Kidney (tissue), 14 donors: Measurements from ENCODE around the gene C2CD3. TPM values are rescaled to one million over a fixed set of nuclear protein-coding genes. Genes with fewer than 3 reads are reported as not detected.
"Not testable (repeated sequence)": the region's sequence is repeated elsewhere in the genome, so short reads cannot be mapped to it uniquely, and the experiment has no call there.

Experiments
- DNase-seq, 5 donors: peaks; one replicate each; pipeline ENCODE4 v3.0.0-alpha.2; 2013 to 2020
- FAIRE-seq: peaks from 2 replicates; lab custom pipeline; 2012; peaks lifted over from hg19 to GRCh38; lab: Jason Lieb, UNC
- H3K27ac ChIP-seq, 2 donors: one replicate each; pipeline ENCODE4 v1.7.0; 2013; ENCODE audit warnings: low read depth in 2 of 2, low read length in 2 of 2, inconsistent platforms in 1 of 2
- H3K27me3 ChIP-seq: one replicate; pipeline ENCODE4 v1.7.1; 2013; ENCODE audit warnings: low read length, inconsistent platforms; ENCODE audit not compliant: control insufficient read depth, insufficient read depth
- H3K36me3 ChIP-seq, 3 donors: one replicate each; pipeline versions ENCODE4 v1.7.0 to v1.7.1; 2013; ENCODE audit warnings: low read length in 3 of 3, control low read depth in 1 of 3, inconsistent platforms in 1 of 3; ENCODE audit not compliant: insufficient read depth in 3 of 3, control insufficient read depth in 2 of 3
- H3K4me1 ChIP-seq, 3 donors: one replicate each; pipeline versions ENCODE4 v1.7.0 to v1.7.1; 2013; ENCODE audit warnings: low read length in 3 of 3, inconsistent platforms in 1 of 3, low read depth in 1 of 3; ENCODE audit not compliant: control insufficient read depth in 2 of 3, insufficient read depth in 2 of 3
- H3K4me3 ChIP-seq, 3 donors: one replicate each; pipeline versions ENCODE4 v1.7.0 to v1.8.1; 2013; ENCODE audit warnings: low read length in 3 of 3, control low read depth in 1 of 3, inconsistent platforms in 1 of 3
- H3K9ac ChIP-seq, 3 donors: one replicate each; pipeline versions ENCODE4 v1.7.0 to v1.7.1; 2013; ENCODE audit warnings: low read length in 3 of 3, control low read depth in 1 of 3, inconsistent platforms in 1 of 3
- H3K9me3 ChIP-seq, 3 donors: one replicate each; pipeline versions ENCODE4 v1.7.0 to v1.7.1; 2013; ENCODE audit warnings: low read length in 3 of 3, control low read depth in 1 of 3, inconsistent platforms in 1 of 3; ENCODE audit not compliant: control insufficient read depth in 2 of 3, insufficient read depth in 1 of 3
- CTCF ChIP-seq: IDR thresholded peaks from 3 replicates; pipeline ENCODE4 v1.5.1; 2012; ENCODE audit warnings: mild to moderate bottlenecking, moderate library complexity, borderline replicate concordance; ENCODE audit not compliant: insufficient read depth; ENCODE audit errors: extremely low read depth
- intact Hi-C: fragments of 100-400 bp; cut with DNase I; formaldehyde crosslinking; loops from one replicate; pipeline ENCODE4 v1.11.1; 2022
- polyA plus RNA-seq: library from polyadenylated mRNA; stranded (reverse); fragments of 350-450 nt; fragmentation: Illumina TruSeq; extraction: RNeasy Lipid Tissue Mini Kit (QIAGEN cat#74804); gene quantifications from one replicate; pipeline ENCODE4 v1.2.3, GENCODE V29; 2014; ENCODE audit warnings: low read depth, low replicate concordance; ENCODE audit not compliant: insufficient read depth
- total RNA-seq: library from RNA; stranded (reverse); fragmentation: NEBNext Ultra II Directional; extraction: Animal tissue kit (Norgen Biotek cat#: 25700); gene quantifications from one replicate; pipeline ENCODE4 v1.2.1, GENCODE V29; 2021
- donor health status: control.
- donor health status: control.
- donor health status: control.
- donor health status: control.
- donor health status: control.
- donor health status: DM: yes; HTN: yes; CAD: no.
- donor health status: Normal renal cell carcinoma (clear cell type).

C2CD3 gene
- total and polyA plus RNA-seq, 2 donors from 2014 or later: 5.6 to 28.7 TPM

GRCh38 chr11:74132833-74133232 is 38.0 kb downstream of the C2CD3 start:
- intact Hi-C loops: no loop called here
- Histone ChIP-seq H3K9me3 (no peaks in the 10 kb centered on the region), H3K9ac (no peak overlapping the region), H3K36me3 (peaks cover 0 to 24% (median 3%) of the 10 kb centered on the region in 3 donors), H3K4me3 (no peak overlapping the region), H3K4me1 (no peaks in the 10 kb centered on the region), H3K27ac (no peak overlapping the region), H3K27me3 (no peaks in the 10 kb centered on the region)
- TF ChIP-seq CTCF: no peak
- FAIRE-seq: no peak
- DNase-seq: no peak

GRCh38 chr11:74129121-74129520 is 41.7 kb downstream of the C2CD3 start:
- H3K9me3 ChIP-seq, H3K27me3 ChIP-seq, FAIRE-seq, H3K9ac ChIP-seq, intact Hi-C loops, H3K4me1 ChIP-seq, H3K27ac ChIP-seq, DNase-seq, H3K4me3 ChIP-seq: not testable (repeated sequence)
- peaks cover 0 to 18% (median 0%) of the 10 kb centered on the region in 3 donors for H3K36me3 ChIP-seq

GRCh38 chr11:74123008-74123448 is 47.8 kb downstream of the C2CD3 start:
- Histone ChIP-seq H3K9ac (no peak overlapping the region), H3K27me3 (no peaks in the 10 kb centered on the region), H3K27ac (no peak overlapping the region), H3K4me3 (no peak overlapping the region), H3K9me3 (no peaks in the 10 kb centered on the region), H3K36me3 (no peaks in the 10 kb centered on the region), H3K4me1 (no peaks in the 10 kb centered on the region)
- TF ChIP-seq CTCF: no peak
- DNase-seq: no peak
- intact Hi-C loops: no loop called here
- FAIRE-seq: no peak

- intact Hi-C loops: no loop called here
Observed at GRCh38 chr11:74121804-74122203, 49.0 kb downstream of the C2CD3 start.

GRCh38 chr11:74120260-74121035 is 50.4 kb downstream of the C2CD3 start:
- intact Hi-C loops, H3K36me3 ChIP-seq, H3K27me3 ChIP-seq, H3K9ac ChIP-seq, DNase-seq, FAIRE-seq, H3K9me3 ChIP-seq, H3K27ac ChIP-seq, H3K4me1 ChIP-seq, H3K4me3 ChIP-seq: not testable (repeated sequence)

More at GRCh38 chr11:74121804-74122203, 49.0 kb downstream of the C2CD3 start:
- Histone ChIP-seq H3K9me3 (no peaks in the 10 kb centered on the region), H3K27me3 (no peaks in the 10 kb centered on the region), H3K27ac (no peak overlapping the region), H3K9ac (no peak overlapping the region), H3K4me1 (no peaks in the 10 kb centered on the region), H3K4me3 (no peak overlapping the region), H3K36me3 (no peaks in the 10 kb centered on the region)
- DNase-seq (no peak), FAIRE-seq (no peak)
- TF ChIP-seq CTCF: no peak
